CD4-positive, CD25-positive, alpha-beta regulatory T cell (primary cell): ENCODE data around the gene TSC1. TPM values are rescaled to one million over a fixed set of nuclear protein-coding genes. Genes with fewer than 3 reads are reported as not detected.

Source experiments
- ATAC-seq, 2 donors: fragments of 150-1000 bp; cut with Tn5 transposase; one replicate each; pipeline ENCODE4 v1.10.0; 2021; ENCODE audit warnings: low read depth in 2 of 2, moderate number of reproducible peaks in 2 of 2, moderate library complexity in 1 of 2
- DNase-seq, 3 donors: peaks; one replicate each; pipeline versions ENCODE4 v3.0.0 to v3.0.0-alpha.2; 2012 to 2022; ENCODE audit warnings: mixed read lengths in 1 of 3
- H3K27ac ChIP-seq: one replicate; pipeline ENCODE4 v1.7.0; 2013; ENCODE audit warnings: mild to moderate bottlenecking, low read length; ENCODE audit not compliant: insufficient read depth, poor library complexity, severe bottlenecking
- H3K27me3 ChIP-seq: one replicate; pipeline ENCODE4 v1.7.0; 2013; ENCODE audit warnings: low read length; ENCODE audit not compliant: control insufficient read depth, insufficient read depth
- H3K36me3 ChIP-seq: one replicate; pipeline ENCODE4 v1.7.0; 2013; ENCODE audit warnings: mild to moderate bottlenecking, low read length, moderate library complexity; ENCODE audit not compliant: control insufficient read depth, insufficient read depth
- H3K4me1 ChIP-seq: 2 replicates; pipeline ENCODE4 v1.7.0; 2013; ENCODE audit warnings: mild to moderate bottlenecking, low read length; ENCODE audit not compliant: insufficient read depth, control insufficient read depth, poor library complexity, severe bottlenecking
- H3K4me3 ChIP-seq: one replicate; pipeline ENCODE4 v1.7.0; 2013; ENCODE audit warnings: low read depth, mild to moderate bottlenecking, low read length, moderate library complexity
- H3K9me3 ChIP-seq, 2 experiments: 1 replicate in 1 of 2; 2 replicates in 1 of 2; pipeline ENCODE4 v1.7.0; 2013; ENCODE audit warnings: low read length in 2 of 2, mild to moderate bottlenecking in 1 of 2, moderate library complexity in 1 of 2; ENCODE audit not compliant: control insufficient read depth in 2 of 2
- H3K27ac Mint-ChIP-seq, 3 donors: one replicate each; pipeline ENCODE4 v1.8.0; 2020 to 2022; ENCODE audit warnings: mild to moderate bottlenecking in 3 of 3, mixed read lengths in 3 of 3, moderate library complexity in 2 of 3
- H3K27me3 Mint-ChIP-seq: one replicate; pipeline ENCODE4 v1.8.0; 2022; ENCODE audit warnings: mild to moderate bottlenecking, mixed read lengths
- H3K36me3 Mint-ChIP-seq: one replicate; pipeline ENCODE4 v1.8.0; 2020; ENCODE audit warnings: mixed read lengths
- H3K4me1 Mint-ChIP-seq, 4 donors: one replicate each; pipeline ENCODE4 v1.8.0; 2020 to 2022; ENCODE audit warnings: mixed read lengths in 4 of 4, mild to moderate bottlenecking in 1 of 4
- H3K4me3 Mint-ChIP-seq, 4 donors: one replicate each; pipeline ENCODE4 v1.8.0; 2020 to 2022; ENCODE audit warnings: mild to moderate bottlenecking in 4 of 4, mixed read lengths in 4 of 4, moderate library complexity in 3 of 4
- H3K9me3 Mint-ChIP-seq, 7 donors: one replicate each; pipeline ENCODE4 v1.8.0; 2020 to 2022; ENCODE audit warnings: mixed read lengths in 7 of 7, mild to moderate bottlenecking in 3 of 7, moderate library complexity in 2 of 7
- polyA plus RNA-seq, 4 donors: library from polyadenylated mRNA; unstranded; fragments of 300-500 nt; fragmentation: Illumina TruSeq; gene quantifications; one replicate each; pipeline ENCODE4 v1.2.3, GENCODE V29; 2021
- total RNA-seq: library from RNA; stranded (reverse); gene quantifications from one replicate; pipeline ENCODE4 v1.2.3, GENCODE V29; 2022

TSC1 gene
- total and polyA plus RNA-seq, 5 donors from 2014 or later = 8.7 to 63.0 (median 11.7) TPM

DNA sequence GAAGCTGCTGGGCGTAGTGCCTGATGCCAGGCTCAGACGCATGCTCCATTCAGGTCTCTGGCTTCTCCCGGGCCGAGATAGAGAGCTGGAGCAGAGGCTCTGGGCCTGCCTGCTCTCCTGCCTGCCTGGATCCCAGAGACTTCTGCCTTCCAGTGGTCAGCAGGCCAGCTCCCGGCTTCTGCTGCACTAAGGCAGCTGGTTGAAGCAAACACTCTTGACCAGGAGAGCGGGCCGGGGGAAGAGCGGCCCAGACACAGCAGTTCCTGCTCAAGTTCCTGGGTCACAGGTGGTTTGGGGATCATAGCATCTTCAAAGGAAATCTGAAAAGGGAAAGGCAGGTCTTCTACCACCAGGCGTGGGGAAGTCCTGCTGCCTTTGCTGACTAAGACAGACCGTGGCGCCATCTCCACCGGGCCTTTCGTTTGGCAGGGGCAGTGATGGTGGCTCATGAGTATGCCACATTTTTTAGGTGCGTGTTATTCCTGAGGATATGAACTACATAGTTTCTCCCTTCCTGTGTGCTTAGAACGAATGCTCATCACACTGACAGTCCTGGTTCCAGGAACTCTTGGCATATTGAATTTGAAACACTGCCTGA, 97.4 kb downstream of the TSC1 start:
- Mint-ChIP-seq H3K9me3 (no peaks in the 10 kb centered on the region), H3K4me3 (no peak overlapping the region), H3K27me3 (no peaks in the 10 kb centered on the region), H3K4me1 (peaks cover 0 to 28% (median 10%) of the 10 kb centered on the region in 4 donors), H3K36me3 (no peaks in the 10 kb centered on the region), H3K27ac (no peak overlapping the region)
- no peaks in the 10 kb centered on the region for H3K27me3 ChIP-seq
- H3K27ac ChIP-seq = no peak overlapping the region
- no peaks in the 10 kb centered on the region for H3K36me3 ChIP-seq
- H3K9me3 ChIP-seq = no peaks in the 10 kb centered on the region
- H3K4me3 ChIP-seq = no peak overlapping the region
- peaks cover 13% of the 10 kb centered on the region for H3K4me1 ChIP-seq
- ATAC-seq (no peak), DNase-seq (no peak)

DNA sequence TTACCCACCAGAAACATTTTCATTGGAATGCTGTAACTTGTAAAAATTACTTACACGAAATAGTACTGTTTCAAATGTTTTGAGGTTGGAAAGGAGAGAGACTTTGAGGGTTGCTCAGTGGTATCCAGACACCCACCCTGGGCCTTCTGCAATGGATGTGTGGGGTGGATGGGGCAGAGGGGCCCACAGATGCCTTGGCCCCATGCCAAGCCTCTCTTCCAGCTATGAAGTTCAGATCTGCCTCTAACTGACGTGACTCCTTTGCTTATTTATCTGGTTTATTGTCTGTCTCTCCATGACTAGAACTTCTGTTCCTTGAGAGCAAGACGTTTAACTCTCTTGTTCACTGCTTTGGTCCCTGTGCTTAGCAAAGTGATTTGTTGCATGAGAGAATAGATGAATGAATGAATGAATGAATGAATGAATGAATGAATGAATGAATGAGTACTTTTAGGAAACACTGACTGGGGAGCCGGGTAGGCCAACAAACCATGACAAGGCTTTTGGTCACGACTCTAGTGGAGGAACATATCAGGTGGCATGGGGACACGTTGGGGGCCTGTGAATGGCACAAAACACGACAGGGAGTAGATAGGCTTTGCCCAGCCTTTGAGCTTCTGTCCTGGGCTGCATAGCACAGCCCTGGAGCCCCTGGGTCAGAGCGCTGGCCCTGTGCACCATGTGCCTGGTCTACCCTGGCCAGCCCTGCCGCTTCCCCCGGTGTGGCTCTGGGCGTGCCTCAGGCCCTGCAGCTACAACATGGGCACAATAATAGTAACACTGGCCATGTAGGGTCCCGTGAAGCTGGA, 98.1 kb downstream of the TSC1 start:
- H3K4me1 ChIP-seq = peaks cover 13% of the 10 kb centered on the region
- H3K9me3 ChIP-seq = no peaks in the 10 kb centered on the region
- DNase-seq = no peak
- H3K9me3 Mint-ChIP-seq = no peaks in the 10 kb centered on the region
- no peak overlapping the region for H3K4me3 ChIP-seq
- H3K27me3 Mint-ChIP-seq = peaks cover 5% of the 10 kb centered on the region
- no peak overlapping the region for H3K4me3 Mint-ChIP-seq
- H3K27ac ChIP-seq = no peak overlapping the region
- no peaks in the 10 kb centered on the region for H3K36me3 Mint-ChIP-seq
- no peak overlapping the region for H3K27ac Mint-ChIP-seq
- ATAC-seq = no peak
- no peaks in the 10 kb centered on the region for H3K36me3 ChIP-seq
- no peaks in the 10 kb centered on the region for H3K27me3 ChIP-seq
- H3K4me1 Mint-ChIP-seq = peaks cover 0 to 27% (median 10%) of the 10 kb centered on the region in 4 donors

DNA sequence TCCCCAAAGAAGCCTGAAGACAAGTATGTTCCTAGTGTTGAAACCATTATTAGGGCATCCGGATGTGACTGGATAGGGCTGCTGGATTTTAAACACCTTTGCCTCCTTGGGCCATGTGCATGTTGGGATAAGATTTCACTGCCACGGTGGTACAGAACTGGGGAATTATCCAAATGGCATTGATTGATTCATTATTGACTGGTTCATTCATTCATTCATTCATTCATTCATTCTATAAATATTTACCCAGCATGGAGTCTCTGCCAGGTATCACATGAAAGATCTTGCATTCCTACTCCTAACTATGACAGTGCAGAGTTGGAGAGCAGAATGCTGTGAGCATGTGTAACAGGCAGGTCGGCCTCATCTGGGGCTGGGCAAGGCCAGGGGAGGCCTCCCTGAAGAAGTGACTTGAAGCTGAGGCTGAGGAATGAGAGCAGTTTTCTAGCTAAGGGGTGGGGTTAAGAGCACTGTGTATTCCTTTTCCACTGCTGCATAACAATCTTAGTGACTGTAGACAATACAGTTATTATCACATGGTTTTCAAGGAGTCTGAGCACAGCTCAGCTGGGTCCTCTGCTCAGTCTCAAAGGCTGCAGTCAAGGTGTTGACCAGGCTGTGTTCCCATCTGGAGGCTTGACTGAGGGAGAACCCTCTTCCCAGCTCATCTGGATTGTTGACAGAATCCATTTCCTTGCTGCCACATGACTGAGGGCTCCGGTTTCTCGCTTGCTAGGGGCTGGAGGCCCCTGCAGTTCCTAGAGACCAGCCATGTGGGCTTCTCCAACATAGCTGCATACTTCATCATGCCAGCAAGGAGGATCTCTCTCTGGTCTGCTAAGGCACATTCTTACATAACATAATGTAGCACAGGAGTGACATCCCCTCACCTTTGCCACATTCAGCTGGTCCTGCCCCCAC, 102.0 kb downstream of the TSC1 start:
- H3K4me3 Mint-ChIP-seq = no peak overlapping the region
- H3K4me1 Mint-ChIP-seq = peaks cover 0 to under 1% (median 0%) of the 10 kb centered on the region in 4 donors
- H3K36me3 Mint-ChIP-seq = no peaks in the 10 kb centered on the region
- no peak overlapping the region for H3K4me3 ChIP-seq
- H3K27ac Mint-ChIP-seq = no peak overlapping the region
- no peaks in the 10 kb centered on the region for H3K27me3 ChIP-seq
- no peaks in the 10 kb centered on the region for H3K9me3 Mint-ChIP-seq
- no peaks in the 10 kb centered on the region for H3K4me1 ChIP-seq
- H3K36me3 ChIP-seq = no peaks in the 10 kb centered on the region
- ATAC-seq = no peak
- H3K27me3 Mint-ChIP-seq = peaks cover 9% of the 10 kb centered on the region
- no peaks in the 10 kb centered on the region for H3K9me3 ChIP-seq
- DNase-seq = no peak
- H3K27ac ChIP-seq = no peak overlapping the region

Other genes starting within 250 kb of the TSC1 start
- gene AK8, start 66.3 kb downstream of the TSC1 start, total RNA-seq = not detected
- gene AK8, start 66.3 kb downstream of the TSC1 start, polyA plus RNA-seq = under 1 TPM in 1 of 4 donors, not detected in 3; 0.21 TPM
- 0.32 TPM for gene SPACA9, start 65.7 kb downstream of the TSC1 start, total RNA-seq
- gene SPACA9, start 65.7 kb downstream of the TSC1 start, polyA plus RNA-seq = 1 to 10 TPM in 2 of 4 donors, under 1 TPM in 2; 0.61 to 2.2 (median 1.2) TPM
- gene GFI1B, start 34.1 kb upstream of the TSC1 start, total RNA-seq = 3.3 TPM
- under 1 TPM in 1 of 4 donors, not detected in 3; 0.05 TPM for gene GFI1B, start 34.1 kb upstream of the TSC1 start, polyA plus RNA-seq
- 50.5 TPM for gene GTF3C5, start 86.4 kb upstream of the TSC1 start, total RNA-seq
- gene GTF3C5, start 86.4 kb upstream of the TSC1 start, polyA plus RNA-seq = 10 to 100 TPM; 35.8 to 40.3 (median 39.4) TPM
- 0.37 TPM for gene CEL, start 117.4 kb upstream of the TSC1 start, total RNA-seq
- gene CEL, start 117.4 kb upstream of the TSC1 start, polyA plus RNA-seq = not detected
- 228 TPM for gene RALGDS, start 176.6 kb upstream of the TSC1 start, total RNA-seq
- gene RALGDS, start 176.6 kb upstream of the TSC1 start, polyA plus RNA-seq = 10 to 100 TPM; 34.6 to 64.2 (median 49.2) TPM
- gene GBGT1, start 219.3 kb upstream of the TSC1 start, total RNA-seq = 1.5 TPM
- gene GBGT1, start 219.3 kb upstream of the TSC1 start, polyA plus RNA-seq = 1 to 10 TPM in 1 of 4 donors, under 1 TPM in 1, not detected in 2; 0.67 to 1.6 TPM